T-cell (primary cell): ENCODE results near the gene CCDC134. TPM values are rescaled to one million over a fixed set of nuclear protein-coding genes. Genes with fewer than 3 reads are reported as not detected.

ENCODE experiments used
- ATAC-seq, 4 experiments: fragments of 200-7000 bp in 3 of 4; fragments of 150-1000 bp in 1 of 4; cut with Tn5 transposase; replicated peaks in 1 of 4; 1 replicate in 3 of 4; 2 replicates in 1 of 4; pipeline ENCODE4 v1.10.0; 2021; ENCODE audit warnings: moderate library complexity in 3 of 4, mild to moderate bottlenecking in 2 of 4, moderate number of reproducible peaks in 1 of 4
- CTCF ChIA-PET, 2 donors: fragments of 300-600 bp; sonication (Branson Sonifier 250); formaldehyde crosslinking; loops; one replicate each; lab custom pipeline; 2022; ENCODE audit warnings: antibody characterized with exemption in 2 of 2; lab: Charles Lee
- POLR2A ChIA-PET, 2 donors: fragments of 300-600 bp; sonication (Branson Sonifier 250); formaldehyde crosslinking; loops; one replicate each; lab custom pipeline; 2022; ENCODE audit warnings: antibody characterized with exemption in 2 of 2; lab: Charles Lee
- DNase-seq, 35 experiments: peaks; one replicate each; pipeline versions ENCODE4 v3.0.0 to v3.0.0-alpha.2; 2013 to 2023
- H3K27ac ChIP-seq: one replicate; pipeline ENCODE4 v1.5.1; 2013; ENCODE audit warnings: low read length
- H3K27me3 ChIP-seq, 2 experiments: replicated peaks in 1 of 2; 1 replicate in 1 of 2; 2 replicates in 1 of 2; pipeline versions ENCODE4 v1.6.1 to v1.7.0; 2013; ENCODE audit warnings: low read length in 1 of 2, mixed read lengths in 1 of 2; ENCODE audit not compliant: control insufficient read depth in 2 of 2, insufficient read depth in 2 of 2; ENCODE audit errors: extremely low read depth in 1 of 2
- H3K36me3 ChIP-seq, 2 donors: 1 replicate in 1 of 2; 2 replicates in 1 of 2; pipeline versions ENCODE4 v1.6.1 to v1.7.0; 2013; ENCODE audit warnings: low read length in 1 of 2; ENCODE audit not compliant: control insufficient read depth in 2 of 2, insufficient read depth in 1 of 2; ENCODE audit errors: extremely low read depth in 1 of 2
- H3K4me1 ChIP-seq, 2 experiments: 1 replicate in 1 of 2; 2 replicates in 1 of 2; pipeline versions ENCODE4 v1.6.1 to v1.7.0; 2013; ENCODE audit warnings: low read length in 2 of 2, mixed read lengths in 1 of 2; ENCODE audit not compliant: insufficient read depth in 2 of 2, control insufficient read depth in 1 of 2; ENCODE audit errors: extremely low read depth in 1 of 2
- H3K4me3 ChIP-seq, 2 donors: 1 replicate in 1 of 2; 2 replicates in 1 of 2; pipeline versions ENCODE4 v1.5.1 to v1.7.0; 2013; ENCODE audit warnings: mild to moderate bottlenecking in 2 of 2, low read length in 1 of 2, moderate library complexity in 1 of 2; ENCODE audit not compliant: control insufficient read depth in 1 of 2; ENCODE audit errors: extremely low read depth in 1 of 2
- H3K9me3 ChIP-seq: 2 replicates; pipeline ENCODE4 v1.7.0; 2013
- H3K27ac Mint-ChIP-seq, 2 donors: one replicate each; pipeline ENCODE4 v1.8.0; 2020 to 2021; ENCODE audit warnings: mild to moderate bottlenecking in 2 of 2, mixed read lengths in 2 of 2
- H3K27me3 Mint-ChIP-seq, 2 donors: one replicate each; pipeline ENCODE4 v1.8.0; 2021 to 2022; ENCODE audit warnings: mixed read lengths in 2 of 2
- H3K36me3 Mint-ChIP-seq: one replicate; pipeline ENCODE4 v1.8.0; 2021; ENCODE audit warnings: mixed read lengths
- H3K4me1 Mint-ChIP-seq, 3 donors: one replicate each; pipeline ENCODE4 v1.8.0; 2020 to 2022; ENCODE audit warnings: mixed read lengths in 3 of 3, mild to moderate bottlenecking in 1 of 3
- H3K4me3 Mint-ChIP-seq, 3 donors: one replicate each; pipeline ENCODE4 v1.8.0; 2020 to 2022; ENCODE audit warnings: mild to moderate bottlenecking in 3 of 3, mixed read lengths in 3 of 3, moderate library complexity in 3 of 3
- H3K9me3 Mint-ChIP-seq, 3 donors: one replicate each; pipeline ENCODE4 v1.8.0; 2020 to 2022; ENCODE audit warnings: mixed read lengths in 3 of 3
- WGBS: methylation state at CpG from one replicate; pipeline ENCODE4 v1.1.5; 2013; ENCODE audit warnings: missing lambda C conversion rate; ENCODE audit not compliant: insufficient coverage; 5-methylcytosine and 5-hydroxymethylcytosine counted together
- total RNA-seq, 35 experiments: library from RNA in 6 of 35; stranded (reverse) in 6 of 35; fragments of 120-200 nt in 1 of 35; gene quantifications; one replicate each; pipeline versions ENCODE4 v1.2.1 to v1.2.4 and lab custom pipeline; 2013 to 2026

The CCDC134 gene
- total RNA-seq, 5 donors from 2014 or later (not counting 1 experiment from before 2014, with no cell fraction given), result 14.4 to 21.7 (median 16.7) TPM

DNA sequence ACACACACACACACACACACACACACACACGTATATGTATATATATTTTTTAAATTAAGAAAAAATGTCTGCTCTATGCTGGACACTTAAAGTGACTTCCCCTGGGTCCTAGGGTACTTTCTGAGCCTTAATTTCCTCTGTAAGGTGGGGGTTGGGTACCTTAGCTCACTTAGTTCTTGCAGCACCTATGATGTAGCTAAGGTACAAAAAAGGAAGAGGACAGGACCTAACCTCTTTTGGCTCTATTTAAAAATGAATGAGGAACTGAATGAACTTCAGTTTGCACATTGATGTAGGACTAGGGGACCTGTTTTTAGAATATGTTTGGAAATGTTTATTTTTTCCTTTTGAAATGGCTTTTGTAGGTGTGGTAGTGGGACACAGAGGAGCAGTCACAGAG lies 43.6 kb downstream of the CCDC134 start:
- H3K27ac ChIP-seq, result no peak overlapping the region
- H3K36me3 ChIP-seq, result peaks cover 0 to 6% of the 10 kb centered on the region in 2 donors
- Mint-ChIP-seq H3K4me3 (no peak overlapping the region), H3K27ac (peak overlapping the region in 1 of 2 donors; percentile 3), H3K36me3 (peaks cover 21% of the 10 kb centered on the region), H3K27me3 (no peaks in the 10 kb centered on the region), H3K9me3 (no peaks in the 10 kb centered on the region), H3K4me1 (peaks cover 58 to 83% (median 82%) of the 10 kb centered on the region in 3 donors)
- WGBS, result no CpG with 5 or more reads among the region's 1 CpG
- ATAC-seq (no peak), DNase-seq (no peak)
- H3K9me3 ChIP-seq, result no peaks in the 10 kb centered on the region
- H3K4me1 ChIP-seq, result peaks cover 0 to 22% of the 10 kb centered on the region in 2 experiments
- CTCF ChIA-PET, result interaction anchor here in 1 of 2 donors (0.5 to 1.2 kb wide), 3 partner anchors 11 to 96 kb away, joined by 3 read pairs; no protein-coding TSS in a partner anchor
- POLR2A ChIA-PET, result interaction anchor here in 1 of 2 donors (0.7 to 0.8 kb wide), 2 partner anchors 10 to 62 kb away, joined by 3 to 4 read pairs; no protein-coding TSS in a partner anchor
- no peak overlapping the region for H3K4me3 ChIP-seq
- no peaks in the 10 kb centered on the region for H3K27me3 ChIP-seq

DNA sequence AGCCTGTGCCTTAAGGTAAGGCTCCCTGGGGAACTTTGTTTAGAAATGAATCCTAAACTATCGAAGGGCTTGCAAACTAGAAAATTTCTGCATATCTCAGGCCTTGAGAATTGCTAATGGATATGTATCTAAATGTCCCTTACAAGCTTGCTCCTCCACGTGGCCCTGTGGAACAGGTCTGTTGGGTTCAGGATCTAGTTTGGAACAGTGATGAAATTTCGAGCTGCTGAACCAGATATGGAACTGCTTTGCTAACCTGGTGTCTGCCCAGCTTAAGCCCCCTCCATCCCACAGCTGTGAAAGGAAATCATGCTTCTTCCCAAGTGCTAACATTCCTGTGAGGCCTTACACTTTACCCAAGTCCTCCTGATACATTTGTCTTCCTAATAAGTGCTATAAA lies 44.0 kb downstream of the CCDC134 start:
- no peak overlapping the region for H3K4me3 Mint-ChIP-seq
- peaks cover 16% of the 10 kb centered on the region for H3K36me3 Mint-ChIP-seq
- ChIA-PET CTCF (interaction anchor here in 1 of 2 donors (0.6 to 1.2 kb wide), 2 partner anchors 13 to 96 kb away, joined by 3 read pairs; no protein-coding TSS in a partner anchor), POLR2A (interaction anchor here (0.6 to 0.7 kb wide), 2 partner anchors 10 to 80 kb away, joined by 3 read pairs; no protein-coding TSS in a partner anchor)
- H3K27ac Mint-ChIP-seq, result no peak overlapping the region
- H3K27ac ChIP-seq, result no peak overlapping the region
- H3K27me3 ChIP-seq, result no peaks in the 10 kb centered on the region
- H3K9me3 Mint-ChIP-seq, result no peaks in the 10 kb centered on the region
- no CpG with 5 or more reads among the region's 3 CpGs for WGBS
- no peak for DNase-seq
- H3K27me3 Mint-ChIP-seq, result no peaks in the 10 kb centered on the region
- H3K4me1 Mint-ChIP-seq, result peaks cover 54 to 80% (median 78%) of the 10 kb centered on the region in 3 donors
- no peak overlapping the region for H3K4me3 ChIP-seq
- H3K9me3 ChIP-seq, result no peaks in the 10 kb centered on the region
- H3K4me1 ChIP-seq, result peaks cover 0 to 22% of the 10 kb centered on the region in 2 experiments
- H3K36me3 ChIP-seq, result peaks cover 0 to 6% of the 10 kb centered on the region in 2 donors
- no peak for ATAC-seq

GRCh38 chr22:41845380-41846267 lies 45.1 kb downstream of the CCDC134 start:
- Histone ChIP-seq H3K9me3 (no peaks in the 10 kb centered on the region), H3K4me3 (no peak overlapping the region), H3K4me1 (peaks cover 0 to 22% of the 10 kb centered on the region in 2 experiments), H3K27me3 (no peaks in the 10 kb centered on the region), H3K36me3 (peaks cover 0 to 6% of the 10 kb centered on the region in 2 donors), H3K27ac (no peak overlapping the region)
- H3K27ac Mint-ChIP-seq, result peak overlapping the region in 1 of 2 donors; percentile 11
- POLR2A ChIA-PET, result interaction anchor here in 1 of 2 donors (0.5 kb wide), 1 partner anchor 418 kb away, joined by 3 read pairs; no protein-coding TSS in a partner anchor
- CTCF ChIA-PET, result interaction anchor here in 1 of 2 donors (1.4 kb wide), 1 partner anchor 179 kb away, joined by 5 read pairs; no protein-coding TSS in a partner anchor
- H3K4me3 Mint-ChIP-seq, result no peak overlapping the region
- H3K27me3 Mint-ChIP-seq, result no peaks in the 10 kb centered on the region
- peaks cover 47 to 74% (median 70%) of the 10 kb centered on the region in 3 donors for H3K4me1 Mint-ChIP-seq
- 84% methylated on average over 3 of the region's 4 CpGs for WGBS
- peaks cover 11% of the 10 kb centered on the region for H3K36me3 Mint-ChIP-seq
- no peaks in the 10 kb centered on the region for H3K9me3 Mint-ChIP-seq
- DNase-seq, result no peak
- ATAC-seq, result no peak

- no peaks in the 10 kb centered on the region for H3K27me3 Mint-ChIP-seq
- peaks cover 7% of the 10 kb centered on the region for H3K36me3 Mint-ChIP-seq
- WGBS, result 70% methylated on average over 2 of the region's 10 CpGs
- no peak overlapping the region for H3K4me3 Mint-ChIP-seq
- H3K9me3 Mint-ChIP-seq, result no peaks in the 10 kb centered on the region
- CTCF ChIA-PET, result interaction anchor here in 1 of 2 donors (1.2 to 1.4 kb wide), 2 partner anchors 10 to 179 kb away, joined by 5 to 6 read pairs; no protein-coding TSS in a partner anchor
- H3K36me3 ChIP-seq, result peaks cover under 1 to 6% of the 10 kb centered on the region in 2 donors
- POLR2A ChIA-PET, result interaction anchor here in 1 of 2 donors (0.6 kb wide), 1 partner anchor 80 kb away, joined by 6 read pairs; no protein-coding TSS in a partner anchor
- ATAC-seq, result no peak
- H3K9me3 ChIP-seq, result no peaks in the 10 kb centered on the region
- H3K4me1 Mint-ChIP-seq, result peaks cover 45 to 66% (median 63%) of the 10 kb centered on the region in 3 donors
- H3K4me3 ChIP-seq, result no peak overlapping the region
- DNase-seq, result no peak
- H3K27ac Mint-ChIP-seq, result peak overlapping the region in 1 of 2 donors; percentile 75
- H3K4me1 ChIP-seq, result peaks cover 0 to 22% of the 10 kb centered on the region in 2 experiments
- H3K27ac ChIP-seq, result no peak overlapping the region
- no peaks in the 10 kb centered on the region for H3K27me3 ChIP-seq
Observed at GRCh38 chr22:41846268-41846987, 45.9 kb downstream of the CCDC134 start.

- Histone ChIP-seq H3K27ac (no peak overlapping the region), H3K9me3 (no peaks in the 10 kb centered on the region), H3K4me1 (peaks cover 0 to 22% of the 10 kb centered on the region in 2 experiments), H3K4me3 (no peak overlapping the region), H3K27me3 (no peaks in the 10 kb centered on the region), H3K36me3 (peaks cover 5 to 6% of the 10 kb centered on the region in 2 donors)
- Mint-ChIP-seq H3K27ac (peak overlapping the region in 1 of 2 donors; percentile 49), H3K9me3 (no peaks in the 10 kb centered on the region), H3K4me1 (peaks cover 43 to 62% (median 59%) of the 10 kb centered on the region in 3 donors), H3K4me3 (no peak overlapping the region), H3K36me3 (peaks cover 6% of the 10 kb centered on the region), H3K27me3 (no peaks in the 10 kb centered on the region)
- DNase-seq (no peak), ATAC-seq (no peak)
- ChIA-PET CTCF (interaction anchor here in 1 of 2 donors (1.2 kb wide), 1 partner anchor 9 kb away, joined by 6 read pairs; no protein-coding TSS in a partner anchor), POLR2A (interaction anchor here (0.6 to 0.7 kb wide), 2 partner anchors 11 to 16 kb away, joined by 3 to 4 read pairs; no protein-coding TSS in a partner anchor)
- WGBS, result 70% methylated on average over 1 of the region's 2 CpGs
Observed at GRCh38 chr22:41847300-41847699, 46.8 kb downstream of the CCDC134 start.
